CD4-positive, alpha-beta T cell treated with Interleukin-4 for 1 hour (primary cell): ENCODE measurements around the gene CALML6.
"Not testable (repeated sequence)": the region's sequence is repeated elsewhere in the genome, so short reads cannot be mapped to it uniquely, and the experiment has no call there.

Experiments used
- DNase-seq, 2 donors: peaks; one replicate each; pipeline ENCODE4 v3.0.0-alpha.2; 2020 to 2022

CALML6 gene

DNA sequence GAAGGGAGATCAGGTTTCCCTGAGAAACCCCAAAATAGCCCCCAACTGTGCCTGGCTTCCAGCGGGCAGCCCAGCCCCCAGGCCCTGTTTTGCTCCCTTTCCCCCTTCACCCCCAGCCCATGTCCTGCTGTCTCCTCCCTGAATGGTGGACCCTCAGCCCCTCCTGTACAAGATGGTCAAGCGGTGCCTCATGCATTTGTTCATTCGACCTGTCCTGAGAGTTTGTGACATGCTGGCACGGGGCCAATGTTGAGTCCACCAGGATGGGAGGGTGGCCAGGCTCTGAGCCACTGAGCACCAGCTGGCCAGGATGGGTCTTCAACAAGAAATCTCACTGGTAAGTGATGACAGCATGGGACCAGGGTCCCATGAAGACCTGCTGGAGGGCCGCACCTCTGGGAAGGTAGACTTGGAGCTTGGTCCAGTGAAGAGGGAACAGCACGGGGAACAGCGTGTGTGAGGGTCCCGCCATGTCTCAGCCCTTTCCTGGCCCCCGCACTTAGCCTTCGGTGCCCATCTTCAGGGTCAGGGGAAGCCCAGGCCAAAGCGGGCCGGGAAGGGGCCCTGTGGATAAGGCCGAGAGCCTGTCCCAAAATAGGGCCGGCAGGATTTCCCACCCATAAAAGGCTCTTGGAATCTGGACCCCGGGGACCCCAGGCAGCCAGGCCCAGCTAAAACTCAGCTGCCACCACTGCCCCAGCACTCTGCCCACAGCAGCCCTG lies at the start of gene CALML6:
Gene CALML6 (plus strand): TSS at position 290 of the 722 bp plus-strand sequence. CDS start 21 bp downstream, at position 311.
- DNase-seq = no peak

DNA sequence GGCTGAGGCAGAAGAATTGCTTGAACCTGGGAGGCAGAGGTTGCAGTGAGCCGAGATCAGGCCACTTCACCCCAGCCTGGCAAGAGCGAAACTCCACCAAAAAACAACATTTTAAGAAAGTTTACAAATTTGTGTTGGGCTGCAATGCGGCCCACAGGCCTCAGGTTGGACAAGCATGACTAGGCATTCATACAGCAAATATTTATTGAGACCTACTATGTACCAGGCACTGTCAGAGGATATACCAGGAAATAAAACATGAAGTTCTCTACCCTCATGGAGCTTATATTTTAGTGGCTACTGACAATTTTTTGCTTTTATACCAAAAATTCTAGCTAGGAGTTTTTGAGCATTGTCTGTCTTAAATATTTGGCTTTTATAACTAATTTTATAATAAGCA lies 47.9 kb upstream of the CALML6 start:
- DNase-seq = no peak

- DNase-seq = no peak
These were observed 45.6 kb upstream of the CALML6 start for GRCh38 chr1:1869469-1869868.

DNA sequence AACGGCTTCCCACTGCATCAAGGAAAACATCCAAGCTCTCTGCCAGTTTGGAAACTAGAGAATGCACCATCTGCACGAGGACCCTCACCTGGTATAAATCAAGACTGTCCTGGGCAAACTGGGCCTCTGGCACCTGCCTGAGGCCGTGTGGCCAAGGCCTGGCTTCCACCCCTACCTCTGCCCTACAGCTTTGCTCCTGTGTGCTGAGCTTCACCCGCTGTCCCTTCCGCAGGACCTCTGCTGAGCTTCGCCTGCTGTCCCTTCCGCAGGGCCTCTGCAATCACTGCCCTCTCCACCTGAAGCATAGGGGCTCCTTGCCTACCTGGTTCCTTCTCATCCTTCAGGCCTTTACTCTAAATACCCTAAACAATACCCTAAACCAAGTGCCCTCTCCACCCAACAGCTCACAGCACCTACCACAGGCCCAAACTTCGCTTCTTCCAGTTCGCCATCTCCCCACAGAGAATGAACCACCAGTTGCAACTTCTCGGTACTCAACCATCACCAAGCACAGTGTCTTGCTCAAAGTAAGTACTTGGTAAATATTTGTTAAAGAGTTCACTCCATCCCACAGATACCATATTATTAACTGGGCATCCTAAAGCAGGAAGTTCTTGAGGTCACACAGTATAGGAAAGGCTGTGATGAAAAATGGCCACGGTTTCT lies 42.6 kb upstream of the CALML6 start:
- no peak for DNase-seq

- DNase-seq = no peak
These were observed 41.9 kb upstream of the CALML6 start for GRCh38 chr1:1873186-1873585.

GRCh38 chr1:1874901-1875300 lies 40.2 kb upstream of the CALML6 start:
- no peak for DNase-seq

GRCh38 chr1:1875932-1876331 lies 39.1 kb upstream of the CALML6 start:
- DNase-seq = no peak

- no peak for DNase-seq
These were observed 38.6 kb upstream of the CALML6 start for GRCh38 chr1:1876335-1876930.

- DNase-seq = no peak
These were observed 37.1 kb upstream of the CALML6 start for GRCh38 chr1:1877865-1878436.

DNA sequence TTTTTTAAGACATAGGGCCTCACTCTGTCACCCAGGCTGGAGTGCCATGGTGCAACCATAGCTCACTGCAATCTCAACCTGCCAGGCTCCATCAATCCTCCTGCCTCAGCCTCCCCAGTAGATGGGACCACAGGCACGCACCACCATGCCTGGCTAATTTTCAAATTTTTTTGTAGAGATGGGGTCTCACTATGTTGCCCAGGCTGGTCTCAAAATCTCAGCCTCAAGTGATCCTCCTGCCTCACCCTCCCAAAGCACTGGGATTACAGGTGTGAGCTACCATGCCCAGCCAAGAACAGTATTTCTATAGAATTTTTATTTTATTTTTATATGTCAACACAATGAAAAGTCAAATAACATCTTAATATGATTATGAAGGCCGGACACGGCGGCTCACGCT lies 35.1 kb upstream of the CALML6 start:
- no peak for DNase-seq

- DNase-seq = no peak
These were observed 34.3 kb upstream of the CALML6 start for GRCh38 chr1:1880617-1881312.

DNA sequence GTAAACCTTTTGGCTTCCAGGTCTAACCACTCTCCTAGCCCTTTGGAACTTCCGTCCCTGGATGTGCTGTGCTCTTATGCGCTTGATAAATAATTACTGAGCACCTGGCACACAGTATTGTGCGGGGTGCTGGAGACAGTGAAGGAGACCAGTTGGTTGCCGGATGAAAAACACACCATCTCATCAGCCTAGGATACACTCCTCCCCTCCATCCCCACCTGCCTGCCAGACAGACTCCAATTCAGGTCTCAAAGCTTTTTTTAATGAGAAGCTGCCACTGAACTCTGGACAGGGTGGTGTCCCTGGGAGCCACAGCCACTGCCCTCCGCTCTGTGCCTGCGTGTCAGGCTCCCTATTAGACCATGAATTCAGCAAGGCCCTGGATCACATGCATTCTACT lies 33.3 kb upstream of the CALML6 start:
- no peak for DNase-seq

- no peak for DNase-seq
These were observed 31.8 kb upstream of the CALML6 start for GRCh38 chr1:1883092-1883873.

- not testable (repeated sequence) for DNase-seq
These were observed 31.2 kb upstream of the CALML6 start for GRCh38 chr1:1883890-1884289.

DNA sequence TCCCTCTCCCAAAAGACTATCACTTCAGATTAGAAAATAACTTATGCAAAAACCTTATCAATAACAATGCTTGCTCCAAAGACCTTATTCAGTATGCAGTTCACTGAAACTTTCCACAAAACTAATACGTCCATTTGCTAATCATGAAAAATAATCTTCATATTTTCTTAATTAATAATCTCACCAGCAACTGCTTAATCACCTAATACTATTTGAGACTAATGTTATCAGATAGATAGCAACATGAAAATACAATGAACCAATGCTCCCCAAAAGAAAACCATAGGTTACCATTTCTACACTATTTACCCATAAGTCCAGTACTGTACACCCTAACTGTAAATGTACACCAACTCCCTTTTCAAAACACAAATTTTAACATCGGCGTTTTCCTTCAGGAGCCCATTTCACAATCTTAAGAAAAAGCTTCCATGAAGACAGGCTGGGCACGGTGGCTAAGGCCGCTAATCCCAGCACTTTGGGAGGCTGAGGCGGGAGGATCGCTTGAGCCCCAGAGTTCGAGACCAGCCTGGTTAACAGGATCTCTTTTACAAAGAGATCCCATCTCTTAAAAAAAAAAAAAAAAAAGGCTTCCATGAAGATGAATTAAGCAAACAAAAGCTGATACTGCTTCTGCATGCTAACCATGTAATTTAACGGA lies 25.8 kb upstream of the CALML6 start:
- DNase-seq = no peak

DNA sequence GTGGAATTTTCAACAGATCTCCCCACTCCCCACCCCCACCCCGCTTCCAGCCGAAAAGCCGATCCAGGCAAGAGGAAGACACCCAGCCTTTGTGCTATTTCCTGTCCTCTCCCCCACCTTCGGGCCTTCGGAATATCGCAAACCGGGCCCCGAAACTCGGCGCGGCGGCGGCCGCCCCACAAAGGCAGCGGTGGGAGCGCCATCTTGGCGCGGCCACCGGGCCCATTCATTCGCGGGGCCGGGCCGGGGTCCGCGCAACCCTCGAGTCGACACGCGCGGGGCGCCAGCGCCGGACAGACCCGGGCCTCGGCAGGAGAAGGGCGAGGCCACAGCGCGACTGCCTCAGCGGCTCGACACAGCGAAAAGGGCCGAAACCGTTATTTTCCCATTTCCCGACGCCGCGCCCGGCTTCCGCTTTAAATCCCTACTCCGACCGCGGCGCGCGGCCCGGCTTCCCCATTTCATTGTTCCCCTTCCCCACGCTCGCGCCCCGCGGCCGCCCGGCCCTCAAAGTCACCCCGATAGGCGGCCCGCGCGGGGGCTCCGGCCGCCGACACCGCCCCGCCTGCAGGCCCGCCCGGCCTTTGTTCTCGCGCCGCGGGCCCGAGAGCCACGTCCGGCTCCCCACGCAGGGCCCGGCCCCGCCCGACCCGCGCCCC lies 25.1 kb upstream of the CALML6 start:
- peak; percentile 53 to 65 for DNase-seq

DNA sequence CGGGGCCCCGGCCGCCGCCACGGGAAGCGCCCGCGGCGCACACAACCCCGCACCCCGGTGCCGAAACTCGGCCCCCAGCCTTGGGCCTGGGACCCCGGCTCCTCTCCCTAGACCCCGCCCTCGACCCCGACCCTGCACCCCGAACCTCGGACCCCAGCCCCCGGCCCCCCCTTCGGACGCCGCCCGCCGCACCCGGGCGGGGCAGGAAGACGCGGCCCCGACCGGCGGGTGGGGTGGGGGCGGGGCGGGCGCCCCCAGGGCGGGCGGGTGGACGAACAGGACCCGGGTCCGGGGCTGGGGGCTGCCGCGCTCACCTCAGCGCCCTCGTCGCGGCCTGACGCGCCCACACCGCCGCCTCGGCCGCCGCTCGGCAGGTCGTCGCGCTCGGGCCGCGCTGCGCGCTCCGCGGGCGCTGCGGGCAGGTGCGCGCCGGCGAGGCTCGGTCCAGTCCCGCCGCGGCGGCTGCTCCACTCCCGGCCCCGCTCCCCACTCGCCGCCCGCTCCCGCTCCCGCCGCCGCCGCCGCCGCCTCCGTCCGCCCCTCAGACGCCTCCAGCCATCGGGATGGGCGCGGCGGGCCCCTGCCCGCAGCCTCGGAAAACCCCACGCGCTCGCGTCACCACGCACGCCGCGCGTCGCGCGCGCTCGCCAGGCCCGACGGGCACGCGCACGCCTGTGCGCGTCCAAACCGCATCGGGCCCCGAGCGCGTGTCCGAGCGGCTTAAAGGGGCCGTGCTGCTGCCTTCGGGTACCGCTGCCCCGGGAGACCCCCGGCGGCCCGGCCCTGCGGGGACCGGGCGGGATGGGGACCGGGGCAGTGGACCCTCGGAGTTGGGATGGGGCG lies 24.3 kb upstream of the CALML6 start, which contains the start of gene GNB1:
Gene GNB1 (minus strand): TSS at position 582 of the 843 bp plus-strand sequence. CDS start 65,634 bp downstream, outside the sequence.
- peak; percentile 89 to 90 for DNase-seq

DNA sequence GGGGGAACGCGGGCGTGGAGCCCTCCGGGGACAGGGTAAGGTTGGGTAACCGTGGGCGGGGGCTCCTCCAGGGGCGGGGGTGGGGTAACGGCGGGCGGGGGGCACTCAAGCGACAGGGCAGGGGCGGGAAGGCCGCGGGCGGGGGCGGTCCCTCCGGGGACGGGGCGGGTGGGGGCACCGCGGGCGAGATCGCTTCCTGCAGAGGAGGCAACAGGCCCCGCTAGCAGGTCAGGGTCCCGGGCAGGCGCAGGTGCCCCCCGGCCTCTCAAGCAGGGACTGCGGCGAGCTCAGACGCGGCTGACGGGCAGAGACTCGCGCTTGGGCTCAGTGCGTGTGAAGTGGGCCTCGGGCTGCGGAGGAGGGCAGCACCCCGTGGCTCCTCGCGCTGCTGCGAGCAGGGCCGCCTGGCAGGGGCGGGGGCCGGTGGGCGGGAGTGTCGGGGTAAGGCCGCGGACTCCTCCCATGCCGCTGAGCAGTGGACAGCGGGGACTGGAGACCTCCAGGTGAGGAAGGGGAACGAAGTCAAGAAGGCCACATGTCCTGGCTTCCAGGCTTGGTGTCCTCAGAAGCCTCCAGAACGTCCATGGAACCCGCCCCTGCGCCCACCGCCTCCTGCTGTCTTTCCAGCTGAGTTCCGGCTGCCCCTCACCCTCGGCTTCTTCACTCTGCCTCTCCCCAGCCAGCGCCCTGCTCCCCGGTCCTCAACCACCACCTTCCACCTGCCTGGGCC lies 23.5 kb upstream of the CALML6 start:
- DNase-seq = peak; percentile 72 to 82

DNA sequence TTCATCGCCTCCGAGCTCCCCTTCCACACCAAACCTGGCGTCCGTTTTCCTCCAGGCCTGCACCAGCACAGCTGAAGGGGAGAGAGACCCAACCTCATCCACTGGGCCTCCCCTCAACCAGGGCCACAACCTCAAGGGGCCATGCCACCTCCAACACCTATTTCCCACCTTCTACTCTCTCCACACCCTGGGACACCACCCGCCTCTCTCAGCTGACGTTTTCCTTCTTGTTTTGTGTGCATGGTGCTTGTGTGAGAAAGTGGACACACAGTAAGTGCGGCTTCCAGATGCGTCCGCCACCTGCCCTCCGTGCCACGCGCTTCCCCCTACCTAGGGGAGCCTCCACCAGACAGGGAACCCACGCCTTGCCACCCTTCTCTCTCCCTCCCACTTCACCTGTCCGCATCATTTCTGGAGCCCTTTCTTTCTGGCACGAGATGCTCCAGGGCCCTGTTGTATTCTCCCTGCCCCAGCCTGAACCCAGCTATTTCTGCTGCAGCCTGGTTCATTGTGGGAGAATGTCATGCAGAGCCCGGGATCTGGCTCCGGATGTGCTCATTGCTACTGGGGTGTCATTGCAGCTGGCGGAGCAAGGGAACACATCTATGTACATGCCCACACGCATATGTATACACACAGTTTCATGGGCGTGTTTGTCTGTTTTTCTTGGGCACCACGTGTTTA lies 22.8 kb upstream of the CALML6 start:
- DNase-seq = no peak
